NCI-H1417 (cell line): ENCODE measurements around the gene CSF3.
"Not testable (repeated sequence)": the region's sequence is repeated elsewhere in the genome, so short reads cannot be mapped to it uniquely, and the experiment has no call there.

Experiments
- DNase-seq, 3 experiments: peaks; one replicate each; lab custom pipeline; 2025; lab: John Stamatoyannopoulos, UW

The CSF3 gene

DNA sequence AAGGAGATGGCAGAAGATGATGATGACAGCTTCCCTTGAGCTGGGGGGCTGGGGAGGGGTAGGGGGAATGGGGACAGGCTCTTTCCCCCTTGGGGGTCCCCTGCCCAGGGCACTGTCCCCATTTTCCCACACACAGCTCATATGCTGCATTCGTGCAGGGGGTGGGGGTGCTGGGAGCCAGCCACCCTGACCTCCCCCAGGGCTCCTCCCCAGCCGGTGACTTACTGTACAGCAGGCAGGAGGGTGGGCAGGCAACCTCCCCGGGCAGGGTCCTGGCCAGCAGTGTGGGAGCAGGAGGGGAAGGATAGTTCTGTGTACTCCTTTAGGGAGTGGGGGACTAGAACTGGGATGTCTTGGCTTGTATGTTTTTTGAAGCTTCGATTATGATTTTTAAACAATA, 17.7 kb upstream of the CSF3 start:
- no peak for DNase-seq

DNA sequence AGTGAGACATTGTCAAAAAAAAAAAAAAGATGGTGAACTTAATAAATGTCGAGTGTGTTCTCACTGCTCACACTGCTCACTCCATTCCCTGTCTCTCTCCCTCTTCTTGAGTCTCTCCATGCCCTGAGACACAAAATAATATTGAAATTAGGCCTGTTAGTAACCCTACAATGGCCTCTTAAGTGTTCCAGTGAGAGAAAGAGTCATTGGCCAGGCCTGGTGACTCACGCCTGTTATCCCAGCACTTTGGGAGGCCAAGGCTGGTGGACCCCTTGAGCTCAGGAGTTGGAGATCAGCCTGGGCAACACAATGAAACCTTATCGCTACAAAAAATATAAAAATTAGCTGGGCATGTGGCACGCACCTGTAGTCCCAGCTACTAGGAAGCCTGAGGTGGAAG, 16.2 kb upstream of the CSF3 start:
- no peak for DNase-seq

DNA sequence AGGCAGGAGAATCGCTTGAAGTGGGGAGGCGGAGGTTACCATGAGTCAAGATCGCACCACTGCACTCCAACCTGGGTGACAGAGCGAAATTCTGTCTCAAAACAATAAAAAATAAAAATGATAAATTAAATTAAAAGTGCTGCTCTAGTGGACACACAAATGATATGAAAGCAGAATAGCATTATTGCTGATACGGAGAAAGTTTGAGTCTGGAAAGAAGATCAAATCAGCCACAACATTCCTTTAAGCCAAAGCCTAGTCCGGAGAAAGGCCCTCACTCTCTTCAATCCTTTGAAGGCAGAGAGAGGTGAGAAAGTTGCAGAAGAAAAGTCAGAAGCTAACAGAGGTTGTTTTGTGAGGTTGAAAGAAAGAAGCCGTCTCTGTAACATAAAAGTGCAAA, 15.1 kb upstream of the CSF3 start:
- DNase-seq, result no peak

DNA sequence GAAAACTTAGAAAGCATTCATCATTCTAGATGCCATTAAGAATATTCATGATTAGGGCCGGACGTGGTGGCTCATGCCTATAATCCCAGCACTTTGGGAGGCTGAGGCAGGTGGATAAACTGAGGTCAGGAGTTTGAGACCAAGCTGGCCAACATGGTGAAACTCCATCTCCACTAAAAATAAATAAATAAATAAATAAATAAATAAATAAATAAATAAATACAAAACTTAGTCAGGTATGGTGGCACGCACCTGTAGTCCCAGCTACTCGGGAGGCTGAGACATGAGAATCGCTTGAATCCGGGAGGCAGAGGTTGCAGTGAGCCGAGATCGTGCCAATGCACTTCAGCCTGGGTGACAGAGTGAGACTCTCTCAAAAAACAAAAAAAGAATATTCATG, 13.9 kb upstream of the CSF3 start:
- not testable (repeated sequence) for DNase-seq

DNA sequence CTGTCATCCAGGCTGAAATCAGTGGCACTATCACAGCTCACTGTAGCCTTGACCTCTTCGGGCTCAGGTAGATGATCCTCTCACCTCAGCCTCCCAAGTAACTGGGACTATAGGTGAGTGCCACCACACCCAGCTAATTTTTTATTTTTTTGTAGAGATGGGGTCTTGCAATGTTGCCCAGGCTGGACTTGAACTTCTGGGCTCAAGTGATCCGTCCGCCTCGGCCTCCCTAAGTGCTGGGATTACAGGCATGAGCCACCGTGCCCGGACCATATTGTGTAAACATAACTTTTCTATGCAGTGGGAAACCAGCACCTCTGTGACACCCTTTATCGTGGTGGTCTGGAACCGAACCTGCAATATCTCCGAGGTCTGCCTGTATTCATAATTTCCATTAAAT, 11.2 kb upstream of the CSF3 start:
- DNase-seq, result no peak

DNA sequence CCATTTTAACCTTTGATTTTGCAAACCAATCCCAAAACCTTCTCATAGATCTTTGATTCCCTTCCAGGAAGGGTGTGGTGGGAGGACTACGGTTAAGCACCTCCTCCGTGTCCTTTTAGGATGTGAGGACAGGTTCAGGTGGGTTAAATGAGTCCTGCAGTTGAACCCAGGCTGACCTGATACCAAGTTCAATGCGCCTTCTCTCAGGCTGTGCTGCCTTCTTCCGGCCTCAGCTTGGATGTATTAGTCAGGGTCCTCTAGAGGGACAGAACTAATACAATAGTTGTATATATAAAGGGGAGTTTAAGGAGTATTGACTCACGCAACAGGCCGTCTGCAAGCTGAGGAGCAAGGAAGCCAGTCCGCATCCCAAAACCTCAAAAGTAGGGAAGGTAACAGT, 10.5 kb upstream of the CSF3 start:
- no peak for DNase-seq

DNA sequence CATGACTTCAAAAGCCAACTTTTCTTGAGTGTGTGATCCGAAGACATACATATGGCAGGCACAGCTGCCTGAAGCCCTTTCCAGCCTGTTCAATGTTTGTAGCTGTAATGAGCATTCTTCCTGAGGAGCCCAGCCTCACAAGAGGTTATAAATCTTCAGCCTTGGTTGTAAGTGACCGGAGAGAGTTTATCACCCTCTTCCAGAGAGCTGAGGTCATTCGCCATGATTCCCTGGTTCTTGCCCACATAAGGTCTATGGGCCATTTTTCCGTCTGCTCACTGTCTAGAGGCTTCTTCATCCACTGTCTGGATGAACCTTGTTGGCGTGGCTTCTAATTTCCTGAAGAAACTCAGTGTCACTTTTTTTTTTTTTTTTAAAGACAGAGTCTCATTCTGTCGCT, 9.7 kb upstream of the CSF3 start:
- DNase-seq, result no peak

DNA sequence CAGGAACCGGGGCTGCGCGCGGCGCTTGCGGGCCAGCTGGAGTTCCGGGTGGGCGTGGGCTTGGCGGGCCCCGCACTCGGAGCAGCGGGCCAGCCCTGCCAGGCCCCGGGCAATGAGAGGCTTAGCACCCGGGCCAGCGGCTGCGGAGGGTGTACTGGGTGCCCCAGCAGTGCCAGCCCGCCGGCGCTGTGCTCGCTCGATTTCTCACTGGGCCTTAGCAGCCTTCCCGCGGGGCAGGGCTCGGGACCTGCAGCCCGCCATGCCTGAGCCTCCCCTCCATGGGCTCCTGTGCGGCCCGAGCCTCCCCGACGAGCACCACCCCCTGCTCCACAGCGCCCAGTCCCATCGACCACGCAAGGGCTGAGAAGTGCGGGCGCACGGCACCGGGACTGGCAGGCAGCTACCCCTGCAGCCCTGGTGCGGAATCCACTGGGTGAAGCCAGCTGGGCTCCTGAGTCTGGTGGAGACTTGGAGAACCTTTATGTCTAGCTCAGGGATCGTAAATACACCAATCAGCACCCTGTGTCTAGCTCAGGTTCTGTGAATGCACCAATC, 4.2 kb upstream of the CSF3 start:
- DNase-seq, result not testable (repeated sequence)

DNA sequence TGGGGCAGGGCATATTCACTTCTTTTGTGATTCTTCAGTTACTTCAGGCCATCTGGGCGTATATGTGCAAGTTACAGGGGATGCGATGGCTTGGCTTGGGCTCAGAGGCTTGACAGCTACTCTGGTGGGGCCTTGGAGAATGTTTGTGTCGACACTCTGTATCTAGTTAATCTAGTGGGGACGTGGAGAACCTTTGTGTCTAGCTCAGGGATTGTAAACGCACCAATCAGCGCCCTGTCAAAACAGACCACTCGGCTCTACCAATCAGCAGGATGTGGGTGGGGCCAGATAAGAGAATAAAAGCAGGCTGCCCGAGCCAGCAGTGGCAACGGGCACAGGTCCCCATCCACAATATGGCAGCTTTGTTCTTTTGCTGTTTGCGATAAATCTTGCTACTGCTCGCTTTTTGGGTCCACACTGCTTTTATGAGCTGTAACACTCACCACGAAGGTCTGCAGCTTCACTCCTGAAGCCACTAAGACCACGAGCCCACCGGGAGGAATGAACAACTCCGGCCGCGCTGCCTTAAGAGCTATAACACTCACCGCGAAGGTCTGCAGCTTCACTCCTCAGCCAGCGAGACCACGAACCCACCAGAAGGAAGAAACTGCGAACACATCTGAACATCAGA, 3.1 kb upstream of the CSF3 start:
- DNase-seq, result not testable (repeated sequence)

DNA sequence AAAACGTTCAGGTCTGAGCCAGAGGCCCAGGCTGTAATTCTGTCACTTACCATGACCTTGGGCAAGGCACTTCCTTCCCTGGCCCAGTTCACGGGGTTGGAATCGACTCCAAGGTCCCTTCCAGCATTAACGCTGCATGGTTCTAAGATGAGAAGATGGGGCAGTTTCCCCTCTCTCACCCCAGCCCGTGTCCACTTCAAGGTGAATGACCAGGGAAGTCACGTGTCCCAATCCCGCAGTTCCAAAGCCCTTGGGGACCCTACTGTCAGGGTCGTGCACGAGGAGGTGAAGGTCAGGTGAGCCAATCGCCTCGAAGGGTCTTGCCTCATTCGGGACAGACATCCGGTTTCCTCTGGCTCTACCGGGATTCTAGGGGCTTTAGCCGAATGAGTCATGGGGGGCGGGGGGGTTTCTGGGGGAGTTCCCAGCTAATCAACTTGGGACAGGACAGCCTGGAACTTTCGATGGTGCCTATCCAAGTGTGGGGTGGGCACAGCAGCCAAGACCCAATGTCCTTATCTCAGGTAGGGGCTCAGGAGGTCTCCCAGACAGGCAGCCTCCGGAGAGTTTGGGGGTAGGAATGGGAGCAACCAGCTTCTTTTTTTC, 762 bp upstream of the CSF3 start:
- DNase-seq, result no peak

DNA sequence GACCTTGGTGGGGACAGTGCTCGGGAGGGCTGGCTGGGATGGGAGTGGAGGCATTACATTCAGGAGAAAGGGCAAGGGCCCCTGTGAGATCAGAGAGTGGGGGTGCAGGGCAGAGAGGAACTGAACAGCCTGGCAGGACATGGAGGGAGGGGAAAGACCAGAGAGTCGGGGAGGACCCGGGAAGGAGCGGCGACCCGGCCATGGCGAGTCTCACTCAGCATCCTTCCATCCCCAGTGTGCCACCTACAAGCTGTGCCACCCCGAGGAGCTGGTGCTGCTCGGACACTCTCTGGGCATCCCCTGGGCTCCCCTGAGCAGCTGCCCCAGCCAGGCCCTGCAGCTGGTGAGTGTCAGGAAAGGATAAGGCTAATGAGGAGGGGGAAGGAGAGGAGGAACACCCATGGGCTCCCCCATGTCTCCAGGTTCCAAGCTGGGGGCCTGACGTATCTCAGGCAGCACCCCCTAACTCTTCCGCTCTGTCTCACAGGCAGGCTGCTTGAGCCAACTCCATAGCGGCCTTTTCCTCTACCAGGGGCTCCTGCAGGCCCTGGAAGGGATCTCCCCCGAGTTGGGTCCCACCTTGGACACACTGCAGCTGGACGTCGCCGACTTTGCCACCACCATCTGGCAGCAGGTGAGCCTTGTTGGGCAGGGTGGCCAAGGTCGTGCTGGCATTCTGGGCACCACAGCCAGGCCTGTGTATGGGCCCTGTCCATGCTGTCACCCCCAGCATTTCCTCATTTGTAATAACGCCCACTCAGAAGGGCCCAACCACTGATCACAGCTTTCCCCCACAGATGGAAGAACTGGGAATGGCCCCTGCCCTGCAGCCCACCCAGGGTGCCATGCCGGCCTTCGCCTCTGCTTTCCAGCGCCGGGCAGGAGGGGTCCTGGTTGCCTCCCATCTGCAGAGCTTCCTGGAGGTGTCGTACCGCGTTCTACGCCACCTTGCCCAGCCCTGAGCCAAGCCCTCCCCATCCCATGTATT, 1.1 kb downstream of the CSF3 start:
- DNase-seq, result no peak

DNA sequence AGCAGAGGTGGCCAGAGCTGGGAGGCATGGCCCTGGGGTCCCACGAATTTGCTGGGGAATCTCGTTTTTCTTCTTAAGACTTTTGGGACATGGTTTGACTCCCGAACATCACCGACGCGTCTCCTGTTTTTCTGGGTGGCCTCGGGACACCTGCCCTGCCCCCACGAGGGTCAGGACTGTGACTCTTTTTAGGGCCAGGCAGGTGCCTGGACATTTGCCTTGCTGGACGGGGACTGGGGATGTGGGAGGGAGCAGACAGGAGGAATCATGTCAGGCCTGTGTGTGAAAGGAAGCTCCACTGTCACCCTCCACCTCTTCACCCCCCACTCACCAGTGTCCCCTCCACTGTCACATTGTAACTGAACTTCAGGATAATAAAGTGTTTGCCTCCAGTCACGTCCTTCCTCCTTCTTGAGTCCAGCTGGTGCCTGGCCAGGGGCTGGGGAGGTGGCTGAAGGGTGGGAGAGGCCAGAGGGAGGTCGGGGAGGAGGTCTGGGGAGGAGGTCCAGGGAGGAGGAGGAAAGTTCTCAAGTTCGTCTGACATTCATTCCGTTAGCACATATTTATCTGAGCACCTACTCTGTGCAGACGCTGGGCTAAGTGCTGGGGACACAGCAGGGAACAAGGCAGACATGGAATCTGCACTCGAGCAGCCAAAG, 2.3 kb downstream of the CSF3 start:
- DNase-seq, result no peak

DNA sequence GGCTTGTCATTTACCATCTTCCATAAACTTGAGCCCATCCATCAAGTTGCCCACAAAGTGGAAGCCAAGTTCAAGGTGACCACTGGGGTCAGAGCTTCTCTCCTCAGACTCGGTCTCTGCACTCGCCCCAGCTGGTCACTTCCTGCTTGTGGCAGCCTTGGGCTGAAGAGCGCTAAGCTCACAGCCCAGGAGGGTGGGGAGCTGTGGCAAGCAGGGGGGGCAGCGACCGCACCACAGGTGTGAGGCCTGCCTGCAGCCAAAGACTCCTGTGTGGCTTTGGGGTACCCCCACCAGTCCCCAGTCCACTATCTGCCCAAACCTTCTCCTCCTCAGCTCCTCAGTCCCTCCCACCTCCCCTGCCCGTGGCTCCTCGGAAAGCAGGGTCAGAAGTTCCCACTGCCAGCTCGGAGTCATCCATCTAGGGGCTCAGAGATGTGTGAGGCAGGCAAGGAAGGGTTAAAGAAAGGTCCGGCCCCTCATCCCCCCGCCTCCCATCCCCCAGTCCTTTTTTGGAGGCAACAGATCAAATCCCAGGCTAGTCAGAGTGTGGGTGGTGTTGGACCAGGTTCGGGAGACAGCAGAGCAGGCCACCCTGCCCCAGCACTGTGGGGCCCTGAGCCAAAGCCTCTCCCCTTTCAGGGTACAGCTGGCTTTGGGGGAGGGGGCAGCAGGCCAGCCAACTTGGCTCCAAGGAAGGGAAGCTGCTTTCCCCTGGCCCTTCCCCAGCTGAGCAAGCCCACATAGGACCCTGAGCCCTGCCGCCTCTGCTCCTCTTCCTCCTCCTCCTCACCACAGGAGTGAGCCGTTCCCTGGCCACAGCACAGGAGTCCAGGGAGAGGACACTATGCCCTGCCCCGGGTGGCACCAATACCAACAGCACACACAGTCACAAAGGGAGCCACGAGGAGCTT, 3.2 kb downstream of the CSF3 start:
- no peak for DNase-seq

DNA sequence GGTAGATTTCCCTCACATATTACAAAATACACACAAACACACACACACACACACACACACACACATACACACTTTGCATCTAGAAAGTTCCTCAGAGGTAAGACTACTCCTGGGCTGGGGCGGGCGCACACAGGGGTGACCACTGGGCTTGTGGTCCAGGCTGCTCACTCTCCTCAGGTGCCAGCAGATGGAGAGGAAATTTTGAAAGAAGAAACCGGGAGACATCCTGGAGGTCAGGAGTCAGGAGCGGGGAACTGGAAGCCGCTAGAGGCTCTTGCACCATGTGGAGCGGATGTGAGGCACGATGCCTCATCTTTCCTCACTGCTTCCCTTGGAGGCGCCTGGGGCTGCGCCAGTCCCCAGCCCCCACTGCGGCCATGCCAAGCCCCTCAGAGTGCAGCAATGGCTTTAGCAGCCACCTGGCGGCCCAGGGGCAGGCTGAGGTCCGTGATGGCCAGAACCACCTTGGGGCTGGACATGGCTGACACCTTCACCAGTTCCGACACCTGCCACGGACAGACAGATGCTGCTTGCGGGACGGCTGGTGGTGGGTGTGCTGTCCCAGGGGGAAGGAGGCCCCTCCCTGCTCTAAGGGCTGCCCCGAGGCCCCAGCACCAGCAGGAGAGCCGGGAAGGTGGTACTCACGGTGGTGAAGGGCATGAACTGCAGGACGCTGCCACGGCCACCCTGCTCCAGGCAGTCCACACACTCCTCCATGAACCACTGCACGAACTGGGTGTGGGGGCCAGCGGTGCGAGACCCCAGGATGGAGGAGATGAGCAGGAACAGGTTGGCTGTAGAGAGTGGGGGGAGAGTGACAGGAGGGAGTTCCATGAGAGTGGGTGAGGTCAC, 4.1 kb downstream of the CSF3 start:
- no peak for DNase-seq

DNA sequence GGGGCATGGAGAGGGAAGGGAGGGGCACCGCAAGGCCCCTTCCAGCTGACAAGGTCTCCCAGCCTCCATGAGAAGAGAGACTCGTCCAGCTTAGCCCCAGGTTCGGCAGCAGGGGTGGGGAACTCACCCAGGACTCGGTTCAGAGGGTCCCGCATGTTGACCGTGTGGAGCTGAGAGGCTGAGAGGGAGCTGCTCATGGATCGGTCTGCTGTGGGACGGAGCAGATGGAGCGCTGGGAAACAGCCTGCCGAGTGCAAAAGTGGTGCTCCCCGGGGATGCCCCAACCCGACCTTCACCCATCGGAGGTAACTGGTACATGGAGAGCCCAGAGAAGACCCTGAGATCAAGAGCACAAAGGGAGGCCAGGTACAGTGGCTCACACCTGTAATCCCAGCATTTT, 4.9 kb downstream of the CSF3 start:
- DNase-seq, result no peak

DNA sequence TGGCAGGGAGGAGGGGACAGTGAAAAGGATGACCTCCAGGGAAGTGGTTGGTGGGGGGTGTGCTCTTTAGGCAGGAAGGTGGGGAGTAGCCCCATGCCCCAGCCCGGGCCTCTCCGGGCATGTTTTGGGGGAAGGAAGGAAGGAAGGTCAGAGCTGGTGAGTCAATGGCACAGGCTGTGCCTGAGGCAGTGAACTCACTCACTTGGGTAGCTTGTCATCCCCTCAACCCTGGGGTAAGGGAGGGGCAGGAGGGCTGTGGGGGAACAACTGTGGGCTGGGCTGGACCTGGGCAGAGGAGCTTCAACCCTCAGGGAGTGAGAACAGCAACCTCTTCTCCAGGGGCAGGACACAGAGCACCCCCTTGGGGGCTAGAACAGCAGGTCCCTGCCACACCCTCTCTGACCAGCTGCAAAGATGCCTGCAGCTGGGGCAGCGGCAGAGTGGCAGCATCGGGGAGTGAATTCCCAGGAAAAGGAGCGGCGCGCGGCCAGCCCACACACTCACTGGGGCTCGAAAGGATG, 6.3 kb downstream of the CSF3 start:
- no peak for DNase-seq

DNA sequence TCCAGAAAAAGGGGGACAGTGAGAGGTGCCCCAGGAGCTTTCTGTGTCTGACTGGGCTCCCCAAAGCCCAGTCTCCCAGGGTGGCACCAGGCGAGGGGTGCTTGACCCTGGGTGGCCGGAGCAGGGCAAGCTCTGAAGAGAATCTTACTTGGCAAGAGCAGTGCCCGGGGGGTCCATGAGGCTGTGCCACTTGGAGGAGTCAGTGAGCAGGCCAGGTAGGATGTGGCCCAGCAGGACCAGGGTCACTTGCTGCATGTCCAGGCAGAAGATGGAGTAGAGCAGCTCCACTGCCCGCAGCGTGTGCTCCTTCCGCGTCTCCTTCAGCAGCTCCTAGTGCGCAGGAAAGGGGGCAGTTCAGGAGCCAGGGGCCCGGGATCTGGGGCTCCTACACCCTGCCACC, 7.3 kb downstream of the CSF3 start:
- no peak for DNase-seq

DNA sequence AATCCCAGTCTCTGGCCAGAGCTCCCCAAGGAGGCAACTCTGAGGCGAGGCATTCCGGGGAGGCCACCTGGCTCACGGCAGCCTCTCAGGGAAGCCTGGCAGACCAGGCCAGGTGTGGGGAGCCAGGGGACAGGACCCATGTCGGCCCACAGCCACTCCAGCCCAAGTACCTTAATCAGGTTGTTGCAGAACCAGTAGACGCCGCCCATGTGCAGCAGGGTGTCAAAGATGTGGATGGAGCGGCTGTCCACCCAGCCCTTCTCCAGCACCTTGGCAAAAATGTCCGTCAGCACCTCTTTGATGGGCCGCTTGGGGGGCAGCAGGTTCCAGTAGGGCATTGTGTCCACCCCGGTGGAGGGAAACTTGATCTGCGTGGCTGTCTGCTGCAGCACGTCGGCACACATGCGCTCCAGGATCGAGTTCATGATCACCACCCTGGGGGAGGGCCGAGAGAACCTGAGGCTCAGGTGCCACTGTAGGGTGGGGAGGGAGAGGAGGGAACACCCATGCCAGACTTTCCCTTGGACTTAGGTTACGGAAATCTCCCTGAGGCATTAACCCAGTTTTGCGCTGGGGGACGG, 7.8 kb downstream of the CSF3 start:
- no peak for DNase-seq

DNA sequence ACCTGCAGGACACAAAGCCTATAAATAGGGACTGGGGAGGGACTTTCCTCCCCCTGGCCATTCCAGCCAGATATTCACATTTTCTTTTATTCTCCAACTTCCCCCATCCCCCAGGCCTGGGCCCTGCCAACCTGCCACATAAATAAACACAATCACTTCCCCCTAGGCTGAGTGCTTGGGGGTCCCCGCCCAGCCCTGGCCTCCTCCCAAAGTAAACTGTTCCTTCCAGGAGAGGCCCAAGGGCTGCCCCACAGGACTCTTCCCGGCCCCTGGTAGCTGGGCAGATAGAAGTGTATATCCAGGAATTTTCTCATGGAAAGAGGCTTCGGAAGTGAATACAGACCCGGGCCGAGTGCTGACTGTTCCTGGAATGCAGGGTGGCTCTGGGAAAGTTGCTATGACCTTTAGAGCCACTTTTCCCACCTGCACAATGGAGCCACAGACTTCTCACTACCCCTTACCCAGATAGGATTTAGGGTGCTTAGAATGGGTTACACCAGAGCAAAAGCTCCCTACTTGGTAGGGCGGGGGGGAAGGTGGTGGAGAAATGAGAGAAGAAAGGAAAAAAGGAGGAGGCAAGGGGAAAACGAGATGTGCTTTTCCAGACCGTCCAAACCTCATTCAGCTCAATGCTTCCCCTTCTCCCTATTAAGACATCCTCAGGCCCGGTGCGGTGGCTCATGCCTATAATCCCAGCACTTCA, 8.5 kb downstream of the CSF3 start:
- no peak for DNase-seq
